Activated CD4-positive, CD25-positive, alpha-beta regulatory T cell (primary cell): ENCODE measurements around the gene RPA1.

Experiments used
- DNase-seq, 4 experiments: peaks; one replicate each; lab custom pipeline; 2025; lab: John Stamatoyannopoulos, UW

RPA1 gene

DNA sequence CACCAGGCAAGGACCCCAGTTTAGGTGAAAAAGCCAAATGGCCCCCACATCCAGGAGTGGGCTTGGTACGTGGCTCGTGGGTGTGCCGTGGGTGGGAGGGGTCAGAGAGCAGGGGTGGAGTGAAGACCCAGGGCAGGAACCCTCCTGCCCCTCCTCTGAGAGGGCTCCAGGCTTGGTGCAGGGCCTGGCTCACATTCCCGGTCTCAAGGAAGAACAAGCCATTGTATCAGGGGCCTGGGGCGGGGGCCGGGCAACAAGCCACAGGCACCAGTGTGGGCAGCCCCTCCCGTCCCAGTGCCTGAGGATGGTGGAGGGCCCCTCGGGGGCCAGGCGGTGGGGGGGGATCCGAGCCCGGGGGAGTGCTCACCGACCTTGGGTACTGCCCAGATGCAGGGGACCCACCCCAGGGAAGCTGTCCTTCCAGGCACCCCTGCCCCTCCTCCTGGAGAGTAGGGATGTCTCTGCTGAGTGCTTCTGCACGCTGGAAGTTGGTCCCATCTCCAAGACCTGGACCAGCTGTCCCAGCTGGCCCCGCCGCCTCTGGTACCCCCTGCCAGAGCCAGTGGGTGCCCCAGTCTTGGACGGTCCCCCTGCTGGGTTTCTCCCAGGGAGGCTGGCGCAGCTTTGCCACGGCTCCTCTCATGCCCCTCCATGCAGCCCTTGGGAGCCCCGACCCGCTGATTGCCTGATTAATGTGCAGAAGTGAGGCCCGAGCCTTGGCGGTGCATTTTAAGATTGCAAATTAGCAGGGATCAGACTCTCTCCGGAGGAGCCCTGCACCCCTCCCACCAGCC lies 111.7 kb downstream of the RPA1 start:
- no peak for DNase-seq

DNA sequence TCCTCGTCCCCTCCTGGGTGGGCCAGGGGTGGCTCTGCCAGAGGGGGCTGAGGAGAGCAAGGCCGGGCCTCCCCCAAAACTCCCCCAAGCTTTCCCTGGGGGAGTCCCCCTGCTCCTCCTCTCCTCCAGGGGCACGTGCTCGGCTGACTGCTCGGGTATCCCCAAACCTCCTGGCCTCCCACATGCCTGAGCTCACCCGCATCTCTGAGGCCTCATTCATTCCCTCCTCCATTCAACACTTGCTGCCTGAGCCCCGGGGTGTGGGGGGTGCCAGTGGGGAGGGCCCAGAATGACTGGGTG lies 112.2 kb downstream of the RPA1 start:
- DNase-seq, result no peak

DNA sequence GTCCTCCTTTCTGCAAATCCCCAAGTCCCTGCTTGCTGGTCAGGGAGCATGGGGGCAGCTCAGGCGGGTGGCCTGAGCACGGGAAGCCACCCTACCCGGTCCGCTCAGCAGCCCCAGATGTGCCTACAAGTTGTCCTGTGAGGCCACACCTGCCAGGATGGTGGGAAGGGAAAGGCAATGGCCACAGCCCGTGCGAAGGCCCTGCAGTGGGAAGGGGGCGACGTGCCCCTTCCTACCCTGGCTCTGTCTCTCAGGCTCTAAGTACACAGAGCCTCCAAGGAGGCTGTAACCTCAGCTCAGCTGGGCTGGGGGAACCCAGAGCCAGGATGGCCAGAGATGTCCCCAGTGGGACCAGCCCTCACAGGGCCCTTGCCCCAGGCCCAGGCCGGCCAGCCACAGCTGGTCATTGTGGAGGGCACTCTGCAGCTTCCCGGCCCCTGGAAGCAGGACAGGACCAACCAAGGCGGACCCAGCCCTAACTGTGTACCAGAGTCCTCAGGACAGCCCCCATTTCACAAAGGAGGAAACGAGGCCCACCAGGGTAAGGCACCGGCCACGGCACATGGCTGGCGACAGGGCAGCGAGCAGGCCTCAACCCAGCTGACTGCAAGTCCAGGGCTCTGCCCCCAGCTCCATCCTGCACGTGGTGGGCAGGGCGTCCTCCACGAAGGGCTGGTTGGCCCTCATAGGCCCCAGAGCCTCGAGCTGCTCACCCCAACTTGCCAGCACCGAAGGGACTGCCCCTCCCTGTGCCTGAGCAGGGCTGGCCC lies 113.0 kb downstream of the RPA1 start:
- no peak for DNase-seq

DNA sequence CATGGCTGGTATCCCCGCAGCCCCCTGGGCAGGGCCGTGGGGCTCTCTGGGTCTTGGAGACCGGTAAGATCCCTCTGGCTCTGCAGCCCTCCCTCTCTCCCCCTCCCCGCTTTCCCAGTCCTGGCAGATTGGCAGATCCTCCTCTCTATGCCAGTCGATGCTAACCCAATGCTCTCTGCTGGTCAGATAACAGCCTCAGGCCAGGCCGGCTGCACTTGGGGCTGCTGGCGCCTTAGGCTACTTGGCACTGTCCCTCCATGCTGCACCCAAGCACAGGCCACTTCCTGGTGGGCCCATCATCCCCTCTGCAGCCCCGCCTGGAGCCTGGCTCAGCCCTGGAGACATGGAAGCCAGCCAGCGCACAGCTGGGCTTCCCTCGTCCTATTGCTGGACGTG lies 113.6 kb downstream of the RPA1 start:
- DNase-seq, result no peak

DNA sequence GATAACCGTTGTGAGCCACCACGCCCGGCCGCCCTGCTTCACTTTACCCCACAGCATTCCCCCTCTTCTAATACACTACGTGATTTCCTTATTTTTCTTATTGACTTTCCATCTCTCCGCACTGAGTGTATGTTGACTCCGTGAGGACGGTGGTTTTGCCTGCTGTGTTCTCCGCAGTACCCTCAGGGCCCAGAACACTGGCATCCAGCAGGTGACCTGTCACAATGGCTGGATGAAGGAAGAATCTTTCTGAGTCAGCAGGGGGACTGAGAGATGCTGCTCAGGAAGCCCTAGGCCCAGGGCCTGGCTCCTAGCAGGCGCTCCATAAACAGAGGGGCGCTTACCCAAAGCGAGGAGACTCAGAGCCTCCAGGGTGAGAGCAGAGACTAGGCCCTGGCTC lies 115.8 kb downstream of the RPA1 start:
- DNase-seq, result no peak

DNA sequence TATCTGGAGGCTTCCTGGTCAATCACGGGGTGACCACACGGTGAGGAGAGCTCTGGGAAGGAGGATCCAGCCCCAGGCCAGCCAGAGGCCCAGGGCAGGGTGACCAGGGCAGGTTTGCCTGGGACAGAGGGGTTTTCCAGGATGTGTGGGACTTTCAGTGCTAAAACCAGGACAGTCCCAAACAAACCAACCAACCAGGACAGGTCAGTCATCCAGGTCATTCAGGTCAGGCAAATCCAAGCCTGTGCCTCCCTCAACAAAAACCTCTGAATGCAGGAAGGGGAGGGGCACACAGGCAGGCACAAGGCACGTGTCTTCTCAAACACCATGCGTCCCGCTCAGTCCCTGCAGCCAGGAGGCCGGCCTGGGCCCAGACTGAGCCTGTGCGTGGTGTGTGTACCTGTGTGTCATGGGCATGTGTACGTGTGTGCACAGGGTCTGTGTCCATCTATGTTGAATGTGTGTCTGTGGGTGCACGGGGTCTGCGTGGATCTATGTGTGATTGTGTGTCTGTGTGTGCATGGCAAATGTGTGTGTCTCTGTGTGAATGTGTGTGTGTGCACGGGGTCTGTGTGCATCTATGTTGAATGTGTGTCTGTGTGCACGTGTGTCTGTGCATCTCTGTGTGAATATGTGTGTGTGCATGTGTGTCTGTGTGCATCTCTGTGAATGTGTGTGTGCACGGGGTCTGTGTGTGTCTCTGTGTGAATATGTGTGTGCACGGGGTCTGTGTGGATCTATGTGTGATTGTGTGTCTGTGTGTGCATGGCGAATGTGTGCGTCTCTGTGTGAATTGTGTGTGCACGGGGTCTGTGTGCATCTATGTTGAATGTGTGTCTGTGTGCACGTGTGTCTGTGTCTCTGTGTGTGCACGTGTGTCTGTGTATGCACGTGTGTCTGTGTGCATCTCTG lies 116.5 kb downstream of the RPA1 start:
- no peak for DNase-seq

DNA sequence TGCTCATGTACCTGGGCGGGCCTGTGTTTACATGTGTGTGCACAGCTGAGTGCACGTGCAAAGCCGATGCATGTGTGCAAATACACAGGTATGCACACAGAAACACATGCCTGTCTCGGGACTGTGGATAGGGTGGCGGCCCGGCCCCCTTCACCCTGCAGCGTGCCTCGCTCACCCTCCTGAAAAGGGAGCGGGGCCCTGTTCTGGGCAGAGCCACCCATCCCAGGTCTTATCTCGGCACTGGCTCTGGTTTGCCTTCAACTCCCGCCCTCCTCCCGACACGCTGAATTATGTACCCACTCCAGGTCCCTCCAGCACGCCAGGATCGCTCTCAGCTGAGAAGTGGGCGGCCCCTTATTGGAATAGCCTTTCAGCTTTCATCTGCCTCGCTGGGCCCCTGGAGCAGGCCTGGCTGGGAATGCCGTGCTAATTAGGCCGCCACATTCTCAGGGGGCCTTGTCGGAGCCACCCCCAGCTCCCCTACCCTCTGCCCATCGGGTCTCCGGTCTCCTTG lies 117.5 kb downstream of the RPA1 start:
- DNase-seq, result no peak

DNA sequence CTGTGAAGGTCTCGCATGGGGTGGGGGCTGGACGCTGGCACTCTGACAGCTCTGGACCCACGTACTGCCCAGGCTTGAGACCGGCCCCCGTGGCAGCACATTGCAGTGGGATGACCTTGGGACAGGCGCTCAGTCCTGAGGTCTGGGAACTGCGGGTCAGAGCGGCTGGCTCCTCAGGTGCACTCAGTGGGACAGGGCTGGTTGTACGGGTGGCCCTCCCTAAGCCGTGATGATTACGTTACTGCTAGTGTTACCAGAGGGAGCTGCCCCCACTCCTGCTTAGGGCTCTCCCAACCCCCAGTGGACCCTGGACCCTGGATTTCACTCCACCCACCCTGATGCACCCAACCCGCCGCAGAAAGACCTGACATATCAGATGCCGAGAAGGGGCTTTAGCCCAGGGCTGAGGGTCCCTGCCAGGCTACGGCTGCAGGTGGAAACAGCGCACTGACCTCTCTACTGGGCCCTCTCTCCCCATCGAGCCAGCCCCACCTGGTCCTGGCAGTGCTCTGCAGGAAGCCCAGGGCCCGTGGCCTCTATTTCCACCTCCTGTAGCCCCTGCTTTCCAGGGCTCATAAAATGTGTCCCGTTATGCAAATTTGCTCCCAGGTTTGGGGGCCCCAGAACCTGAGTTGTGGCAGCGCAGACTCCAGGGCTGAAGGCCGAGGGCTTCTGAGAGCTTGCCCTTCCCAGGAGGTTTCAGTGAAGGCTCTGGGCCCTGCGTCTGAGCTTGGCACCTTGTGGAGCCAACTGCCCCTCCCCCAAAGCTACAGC lies 118.1 kb downstream of the RPA1 start:
- no peak for DNase-seq

DNA sequence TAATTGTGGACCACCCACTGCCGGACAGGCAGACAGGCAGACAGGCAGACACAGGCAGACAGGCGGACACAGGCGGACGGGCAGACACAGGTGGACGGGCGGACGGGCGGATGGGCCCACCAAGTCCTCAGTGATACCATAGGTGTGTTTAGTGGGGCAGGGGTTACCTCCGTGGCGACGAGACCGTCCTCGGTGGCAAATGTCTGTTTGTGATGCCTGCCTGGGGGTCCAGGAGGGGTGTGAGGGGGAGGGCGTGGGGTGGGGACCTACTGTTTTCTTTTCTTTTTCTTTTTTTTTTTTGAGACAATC lies 118.7 kb downstream of the RPA1 start:
- no peak for DNase-seq
